Keratinocyte (primary cell): Measurements from ENCODE around the gene OXT.

Experiments used
- CTCF ChIP-seq, 3 experiments: IDR thresholded peaks in 1 of 3; conservative IDR thresholded peaks in 1 of 3; optimal IDR thresholded peaks in 1 of 3; 2 replicates in 2 of 3; 3 replicates in 1 of 3; pipeline versions ENCODE3 to v1.5.1; 2011; ENCODE audit warnings: low read length in 3 of 3, mild to moderate bottlenecking in 3 of 3, moderate library complexity in 2 of 3, control low read depth in 1 of 3, inconsistent platforms in 1 of 3; ENCODE audit not compliant: insufficient read depth in 2 of 3; ENCODE audit errors: extremely low read depth in 1 of 3
- EZH2 ChIP-seq: IDR thresholded peaks from one replicate; pipeline ENCODE4 v1.6.1; 2012; ENCODE audit warnings: inconsistent platforms, mild to moderate bottlenecking, low read length, moderate library complexity

- TF ChIP-seq CTCF (optimal IDR thresholded peaks at IDR 0.05 in 1 of 3, IDR thresholded peaks at IDR 0.05 in 1 of 3, conservative IDR thresholded peaks at IDR 0.05 in 1 of 3; ENCODE audit: extremely low read depth in 1 of 3, insufficient read depth in 2 of 3, low read length in 3 of 3) (no peak), EZH2 (no peak)
Observed at GRCh38 chr20:3077618-3078134, 6.3 kb downstream of the OXT start.
